HG03439 (cell line): ENCODE results near the gene RHOJ.

ENCODE experiments used
- ATAC-seq: cut with Tn5 transposase; IDR thresholded peaks from one replicate; pipeline ENCODE4 v1.9.1; 2021; ENCODE audit warnings: mild to moderate bottlenecking, moderate library complexity; ENCODE audit not compliant: unreplicated experiment

The RHOJ gene

DNA sequence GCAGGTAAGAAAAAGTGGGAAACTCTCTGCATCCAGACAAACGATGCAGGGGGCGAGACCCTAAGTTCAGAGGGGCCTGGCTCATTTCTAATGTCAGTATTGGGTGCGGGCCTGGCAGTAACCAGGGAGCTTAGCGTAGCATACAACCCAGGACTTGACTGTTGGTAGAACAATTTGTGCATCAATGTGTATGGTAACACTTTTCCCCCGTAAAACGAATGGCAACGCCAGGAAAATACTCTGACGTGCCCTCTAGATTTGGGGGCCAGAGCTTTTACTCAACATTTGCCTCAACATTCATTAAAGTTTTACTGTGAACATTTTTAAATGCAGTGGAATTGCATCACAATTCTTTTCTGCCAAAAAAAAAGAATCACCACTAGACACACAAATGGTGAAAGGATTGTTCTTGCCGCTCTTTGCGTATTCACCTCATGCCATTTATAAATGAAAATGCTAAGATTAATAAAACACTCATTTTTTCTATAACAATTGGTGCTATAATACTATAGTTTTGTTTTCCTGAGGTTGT is 867 bp downstream of the RHOJ start:
- no peak for ATAC-seq

DNA sequence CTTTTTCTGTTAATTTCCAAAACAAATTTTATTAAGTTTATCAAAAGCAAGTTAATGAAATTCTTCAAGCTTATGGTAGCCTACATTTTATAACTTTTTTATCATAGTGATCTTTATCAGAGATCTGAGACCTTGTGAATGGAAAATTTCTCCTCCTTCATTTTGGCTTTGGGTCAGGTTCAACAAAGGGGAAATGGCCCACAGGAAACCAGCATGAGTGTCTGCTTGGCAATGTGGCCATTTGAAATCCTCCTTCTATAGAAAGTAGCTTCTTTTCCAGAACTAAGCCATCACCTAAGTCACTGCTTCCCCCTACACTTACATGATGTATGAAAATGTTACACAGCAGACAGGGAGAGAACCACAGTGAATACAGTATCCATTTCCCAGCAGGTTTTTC is 1.6 kb downstream of the RHOJ start:
- ATAC-seq = no peak

DNA sequence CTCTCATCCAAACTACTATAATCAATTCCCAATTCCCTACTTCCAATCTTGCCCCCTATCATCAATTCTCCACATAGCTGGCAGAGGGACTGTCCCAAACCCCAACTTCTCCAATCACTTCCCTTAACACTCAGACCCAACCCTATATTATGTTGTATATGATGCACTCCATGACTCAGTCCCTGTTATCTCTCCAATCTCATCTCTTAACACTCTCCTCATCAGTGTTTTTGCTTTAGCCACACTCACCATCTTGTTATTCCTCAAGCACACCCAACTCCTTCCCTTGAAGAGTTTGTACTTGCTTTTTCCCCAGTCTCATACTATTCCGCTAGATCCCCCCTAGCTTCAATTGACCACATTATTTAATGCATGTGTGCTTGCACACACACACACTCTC is 4.9 kb downstream of the RHOJ start:
- ATAC-seq = no peak

DNA sequence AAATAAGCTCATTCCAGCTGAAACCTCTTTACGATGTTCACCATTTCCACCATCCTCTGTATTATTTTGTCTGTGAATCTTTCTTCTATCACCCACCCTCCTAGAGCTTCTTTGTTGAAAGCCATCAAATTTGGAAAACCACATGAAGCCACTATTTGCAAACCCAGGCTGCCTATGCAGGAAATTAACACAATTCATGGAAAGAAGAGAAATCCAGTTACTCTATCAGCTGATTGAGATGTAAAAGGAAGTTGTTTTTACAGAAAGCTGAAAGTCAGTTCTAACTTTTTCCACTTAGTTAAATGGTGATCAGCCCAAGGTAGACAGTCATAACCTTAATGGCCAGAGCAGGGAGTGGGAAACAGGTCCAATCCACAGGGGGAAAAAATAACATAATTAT is 6.6 kb downstream of the RHOJ start:
- no peak for ATAC-seq

DNA sequence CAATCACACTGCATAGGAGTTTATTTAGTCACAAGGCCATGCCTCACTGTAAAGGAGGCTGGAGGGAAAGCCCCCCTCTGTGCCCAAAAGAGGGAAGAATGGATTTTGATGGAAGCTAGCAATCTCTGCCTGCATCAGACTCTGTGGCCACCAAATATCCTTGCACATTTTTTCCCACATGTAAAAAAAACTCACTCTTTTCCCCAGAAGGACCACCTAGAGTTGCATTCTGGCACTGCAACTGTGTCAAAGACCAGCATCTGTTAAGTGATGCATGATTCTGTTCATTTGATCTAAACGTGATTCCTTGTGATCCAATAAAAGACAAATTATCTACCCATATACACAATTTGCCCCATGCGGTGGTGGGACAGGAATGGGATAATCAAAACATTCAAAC is 8.0 kb downstream of the RHOJ start:
- no peak for ATAC-seq

DNA sequence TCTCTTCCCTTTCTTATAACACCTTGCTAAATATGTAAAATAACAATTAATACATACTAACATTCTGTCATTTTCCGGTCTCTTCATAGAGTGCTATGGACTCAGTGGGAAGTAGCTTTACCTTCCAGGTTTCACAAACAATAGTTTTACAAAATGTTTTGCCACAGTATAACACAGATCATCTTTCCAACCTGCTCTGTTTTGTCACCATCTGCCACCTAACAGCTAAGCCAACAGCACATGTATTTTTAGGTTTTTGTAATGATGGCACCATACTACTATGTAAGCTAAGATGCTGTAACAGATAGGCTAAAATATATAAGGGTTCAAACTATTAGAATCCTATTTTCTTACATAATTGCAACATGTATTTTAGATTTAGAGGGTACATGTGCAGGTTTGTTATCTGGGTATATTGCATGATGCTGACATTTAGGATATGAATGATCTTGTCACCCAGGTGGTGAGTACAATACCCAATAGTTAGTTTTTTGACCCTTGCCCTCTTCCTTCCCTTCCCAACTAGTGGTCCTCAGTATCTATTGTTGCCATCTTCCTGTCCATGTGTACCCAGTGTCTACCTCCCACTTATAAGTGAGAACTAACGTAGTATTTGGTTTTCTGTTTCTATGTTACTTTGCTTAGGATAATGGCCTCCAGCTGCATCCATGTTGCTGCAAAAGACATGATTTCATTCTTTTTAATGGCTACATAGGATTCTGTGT is 8.7 kb downstream of the RHOJ start:
- no peak for ATAC-seq

DNA sequence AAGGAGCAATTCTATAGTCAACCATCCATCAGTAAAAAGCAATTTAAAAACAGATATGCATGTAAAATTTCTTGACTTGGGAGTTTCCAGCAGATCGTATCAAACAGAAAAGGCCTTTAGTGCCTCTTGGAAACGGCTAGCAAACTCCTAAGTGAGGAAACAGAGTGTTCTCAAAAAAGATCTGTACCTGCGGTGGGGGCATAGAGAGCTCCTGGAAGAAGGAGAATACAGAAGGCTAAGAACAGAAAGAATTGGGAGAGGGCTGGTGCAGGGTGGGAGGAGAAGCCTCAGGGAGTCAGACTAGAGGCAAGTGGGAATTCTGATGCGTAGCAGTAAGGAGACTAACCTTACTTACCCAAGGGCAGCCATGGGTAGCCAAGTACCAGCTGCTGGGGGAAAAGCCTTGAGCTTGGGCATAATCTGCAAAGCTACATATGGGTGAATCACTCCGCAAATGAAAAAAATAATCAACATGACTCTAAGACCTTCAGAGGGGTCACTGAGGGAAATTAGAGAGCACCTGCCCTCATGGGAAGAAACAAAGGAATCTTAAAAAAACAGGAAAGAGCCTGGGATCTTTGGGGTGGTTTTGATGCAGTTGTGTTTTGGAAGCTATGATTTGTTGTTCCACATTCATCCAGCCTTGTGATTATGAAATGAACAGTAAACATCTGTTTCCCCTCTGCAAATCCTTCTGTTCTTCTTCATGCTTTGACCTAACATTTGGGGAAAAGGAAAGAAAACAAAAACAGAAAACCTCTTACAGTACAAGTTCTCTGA is 10.4 kb downstream of the RHOJ start:
- no peak for ATAC-seq

DNA sequence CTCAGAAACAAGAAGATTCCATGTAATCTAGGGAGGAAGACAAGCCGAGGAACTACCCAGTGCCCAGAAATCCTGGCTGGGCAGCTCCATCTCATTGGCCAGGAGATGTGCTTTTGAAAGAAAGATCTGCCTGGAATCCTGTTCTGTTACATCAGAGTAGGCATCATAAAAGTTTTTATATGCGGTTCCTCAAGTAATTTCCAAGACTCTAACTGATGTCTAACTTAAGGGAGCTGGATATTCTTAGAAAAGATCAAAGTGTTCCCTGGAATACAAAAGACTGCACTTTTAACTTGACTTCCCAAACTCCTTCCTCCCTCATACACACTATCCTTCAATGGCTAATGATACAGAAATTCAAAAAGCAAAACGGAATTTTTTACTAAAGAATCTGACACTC is 16.3 kb downstream of the RHOJ start:
- no peak for ATAC-seq

DNA sequence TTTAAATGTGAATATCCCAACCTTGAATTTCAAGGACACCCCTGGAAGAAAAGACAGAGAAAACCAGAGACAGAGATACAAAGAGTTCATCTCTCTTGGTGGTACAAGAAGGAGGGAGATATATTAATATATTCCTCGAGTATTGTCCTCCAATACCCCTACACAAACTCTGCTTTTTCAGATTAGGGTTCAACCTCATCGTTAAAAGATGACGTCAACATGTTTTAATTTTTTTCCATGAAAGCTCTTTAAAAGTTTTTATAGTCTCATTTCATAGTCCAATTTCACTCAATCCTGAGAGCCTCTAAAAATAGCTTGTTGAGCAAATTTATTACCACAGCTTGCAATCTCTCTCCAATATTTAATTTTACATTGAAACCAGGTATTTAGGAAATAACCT is 19.4 kb downstream of the RHOJ start:
- ATAC-seq = no peak

DNA sequence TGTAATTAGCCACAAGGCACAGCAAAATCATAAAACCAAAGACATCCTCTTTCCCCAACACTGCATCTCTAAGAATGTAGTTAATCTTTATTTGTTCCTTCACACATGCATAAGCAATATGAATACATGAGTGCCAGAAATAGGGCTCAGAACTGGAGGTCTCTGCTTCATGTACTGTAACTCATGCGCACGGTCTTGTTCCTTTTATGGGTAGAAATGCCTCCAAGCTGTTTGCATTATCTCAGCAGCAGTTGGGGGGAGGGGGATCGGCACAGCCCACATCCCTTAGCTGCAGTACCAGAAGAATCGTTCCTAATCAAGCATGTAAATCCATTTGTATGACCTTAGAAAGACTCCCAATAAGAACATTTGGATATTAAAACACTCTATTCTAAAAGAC is 20.0 kb downstream of the RHOJ start:
- no peak for ATAC-seq

DNA sequence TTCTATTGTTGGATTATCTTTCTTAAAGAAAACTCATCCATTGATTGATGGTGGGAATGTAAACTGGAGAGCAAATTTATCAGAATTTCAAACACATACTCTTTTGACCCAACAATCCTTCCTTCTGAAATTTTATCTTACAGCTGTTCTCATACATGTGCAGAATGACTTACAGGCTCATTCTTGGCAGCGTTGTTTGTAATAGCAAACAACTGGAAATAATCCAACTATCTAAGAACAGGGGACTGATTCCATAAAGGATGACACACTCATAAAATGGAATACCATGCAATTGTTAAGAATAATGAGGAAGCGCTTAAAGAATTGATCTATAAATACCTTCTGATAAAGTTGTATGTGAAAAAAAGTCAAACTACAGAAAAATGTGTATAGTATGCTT is 24.0 kb downstream of the RHOJ start:
- ATAC-seq = no peak

DNA sequence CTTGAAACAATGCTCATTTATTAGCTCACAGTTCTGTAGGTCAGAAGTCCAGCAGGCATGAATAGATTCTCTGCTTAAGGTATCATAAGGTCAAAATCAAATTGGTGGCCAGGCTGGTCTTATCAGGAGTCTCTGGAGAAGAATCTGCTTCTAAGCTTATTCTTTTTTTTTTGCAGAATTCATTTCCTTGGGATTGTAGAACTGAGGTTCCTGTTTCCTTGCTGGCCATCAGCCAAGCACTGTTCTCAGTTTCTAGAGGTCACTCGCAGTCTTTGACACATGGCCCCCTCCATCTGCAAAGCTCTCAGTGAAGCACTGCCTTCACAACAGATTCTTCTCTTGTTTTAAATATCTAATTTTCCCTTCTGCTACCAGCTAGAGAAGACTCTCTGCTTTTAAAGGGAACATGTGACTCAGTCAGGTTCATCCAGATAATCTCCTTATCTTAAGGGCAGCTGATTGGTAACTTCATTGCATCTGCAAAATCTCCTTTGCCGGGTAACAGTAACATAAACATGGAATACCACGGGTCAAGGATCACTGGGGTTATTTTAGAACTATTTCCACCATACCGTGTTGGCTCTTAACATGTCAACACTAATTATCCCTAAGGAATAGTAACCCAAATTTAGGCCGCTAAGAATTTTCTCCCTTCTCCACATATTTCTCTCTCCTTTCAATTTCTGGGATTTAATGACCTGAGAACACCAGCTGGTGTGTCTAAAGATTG is 25.3 kb downstream of the RHOJ start:
- ATAC-seq = no peak

DNA sequence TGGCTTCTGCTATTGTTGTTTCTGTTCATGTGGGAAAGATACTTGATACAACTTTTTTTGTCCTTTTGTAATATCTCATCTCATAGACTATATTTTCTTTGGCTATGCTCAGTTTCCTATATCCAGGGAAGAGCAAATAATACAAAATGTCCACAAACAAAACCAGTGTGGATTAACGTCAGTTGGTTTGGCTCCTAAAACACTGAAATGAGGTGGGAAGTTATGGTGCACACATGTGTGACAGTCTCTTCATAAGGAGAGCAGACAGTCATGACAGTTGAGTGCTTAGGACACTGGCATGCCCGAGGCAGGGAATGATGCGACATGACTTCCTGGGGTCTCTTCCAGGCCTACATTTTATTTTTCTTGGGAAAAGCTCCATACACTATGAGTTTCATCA is 27.5 kb downstream of the RHOJ start:
- no peak for ATAC-seq

DNA sequence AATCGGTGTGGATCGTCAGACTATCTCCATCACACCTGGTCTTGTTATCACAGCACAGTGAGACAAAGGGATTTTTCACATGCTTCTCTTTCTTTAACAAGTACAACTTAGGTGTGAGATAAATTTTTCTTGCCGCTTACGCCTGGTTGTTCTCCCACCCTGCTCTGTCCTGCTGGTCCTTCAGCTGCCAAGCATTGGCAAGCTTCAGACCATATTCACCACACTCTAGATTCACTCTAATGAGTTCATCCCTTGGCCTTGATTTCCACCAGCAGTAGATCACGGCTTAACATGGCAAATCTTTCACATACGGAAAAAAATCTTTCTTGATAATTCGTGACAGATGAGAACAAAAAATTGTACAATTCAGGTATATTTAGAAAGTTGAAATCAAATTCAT is 33.5 kb downstream of the RHOJ start:
- no peak for ATAC-seq

DNA sequence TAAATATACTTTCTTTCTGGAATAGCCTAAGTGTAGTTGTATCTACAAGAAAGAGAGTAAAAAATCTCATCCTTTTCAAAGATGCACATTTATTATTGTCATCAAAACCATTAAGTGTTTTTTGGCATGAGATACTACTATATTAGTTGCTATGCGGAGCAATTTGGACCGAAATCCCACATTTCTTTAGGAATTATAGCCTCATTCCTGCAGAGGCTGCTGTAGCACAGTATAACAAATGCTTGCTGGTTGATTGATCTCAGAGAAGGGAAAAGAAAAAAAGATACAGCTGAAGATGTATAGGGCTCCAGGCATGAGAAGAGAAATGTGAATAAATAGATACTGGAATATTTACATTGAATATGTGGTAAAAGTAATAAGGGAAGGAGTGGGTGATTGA is 36.0 kb downstream of the RHOJ start:
- no peak for ATAC-seq

DNA sequence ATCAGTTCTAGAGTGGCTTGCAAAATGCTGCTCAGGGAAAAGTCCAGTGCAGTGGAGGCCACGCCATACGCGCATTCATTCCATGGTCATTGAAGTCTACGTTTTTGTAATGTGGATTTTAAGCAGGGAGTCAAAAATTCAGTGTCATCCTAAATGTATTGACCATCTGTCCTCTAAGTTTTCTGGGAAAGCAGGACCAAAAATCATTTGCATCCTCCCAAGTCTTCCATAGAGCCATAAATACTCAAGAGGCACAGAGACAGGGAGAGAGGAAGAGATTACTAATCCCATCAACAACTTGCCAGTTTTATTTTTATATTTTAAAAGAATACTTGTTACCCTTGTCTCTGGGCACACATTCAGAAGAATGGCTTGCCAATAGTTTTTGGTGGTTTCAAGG is 36.9 kb downstream of the RHOJ start:
- ATAC-seq = no peak

DNA sequence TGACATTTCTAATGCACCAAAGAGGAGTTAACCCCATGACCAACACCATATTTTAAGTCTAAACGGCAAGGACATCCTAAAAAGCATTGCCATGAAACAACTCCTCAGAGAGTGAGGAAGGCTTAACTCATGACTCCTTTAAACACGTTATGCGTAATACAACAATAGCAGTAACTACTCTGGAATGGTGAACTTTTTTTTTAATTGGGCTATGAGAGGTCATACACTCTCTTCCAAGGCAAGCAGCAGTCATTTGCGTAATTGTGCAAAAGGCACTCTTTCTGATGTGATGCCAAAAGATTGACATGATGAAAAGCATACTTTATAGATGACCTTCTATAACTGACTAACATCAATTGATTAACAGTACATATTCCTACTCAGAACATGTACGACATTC is 39.4 kb downstream of the RHOJ start:
- ATAC-seq = no peak

DNA sequence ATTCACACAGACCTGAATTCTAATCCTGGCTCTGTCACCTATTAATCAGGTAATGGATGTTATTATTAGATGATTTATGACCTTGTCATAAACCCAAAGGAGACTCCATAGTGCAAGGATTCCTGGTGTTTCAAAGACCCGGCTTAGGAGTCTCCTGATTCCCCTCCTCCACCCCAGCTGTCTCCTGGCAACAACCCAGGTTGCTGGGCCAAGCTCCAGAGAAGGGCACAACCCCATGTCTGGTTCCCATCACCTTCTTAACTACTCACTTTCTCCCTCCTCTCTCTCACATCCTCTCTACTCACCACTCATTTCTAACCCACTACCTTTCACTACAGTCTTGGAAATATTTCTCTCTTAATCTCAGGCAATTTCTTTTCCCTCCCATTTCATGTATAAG is 41.6 kb downstream of the RHOJ start:
- no peak for ATAC-seq

DNA sequence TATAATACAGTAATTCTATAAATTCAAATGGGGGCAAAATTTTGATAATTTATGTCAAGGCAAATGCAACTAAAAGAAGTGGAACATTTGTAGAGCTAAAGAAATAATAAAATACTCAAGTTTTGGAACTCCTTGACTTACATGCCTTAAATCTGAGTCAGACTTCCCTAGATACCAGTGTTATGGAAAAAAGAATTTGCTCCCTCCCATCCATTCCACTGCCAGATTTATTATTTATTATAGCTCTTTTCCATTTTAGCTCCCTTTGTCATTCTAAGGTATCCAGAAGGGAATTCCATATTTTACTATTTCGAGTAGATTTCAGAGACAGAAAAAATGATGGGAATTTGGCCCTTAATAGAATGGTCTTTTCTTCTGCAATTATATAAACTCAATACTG is 44.0 kb downstream of the RHOJ start:
- no peak for ATAC-seq

DNA sequence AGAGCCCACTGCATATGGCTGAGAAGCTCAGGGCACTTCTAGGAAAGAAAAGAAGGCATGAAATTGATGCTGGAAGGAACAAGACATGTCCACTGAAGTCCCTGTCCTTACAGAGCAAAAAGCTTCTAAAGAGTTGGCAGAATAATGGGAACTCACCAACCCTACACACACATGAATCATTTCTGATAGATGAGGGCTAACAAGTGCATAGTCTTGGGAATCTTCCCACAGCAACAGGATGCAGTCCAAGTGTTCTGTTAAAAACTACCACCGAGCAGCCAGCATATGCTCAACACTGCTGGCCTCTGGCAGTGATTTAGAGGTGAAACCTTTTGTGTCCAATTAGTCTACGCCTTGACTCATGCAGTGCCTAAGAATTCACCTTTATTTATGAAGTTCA is 44.8 kb downstream of the RHOJ start:
- ATAC-seq = no peak

DNA sequence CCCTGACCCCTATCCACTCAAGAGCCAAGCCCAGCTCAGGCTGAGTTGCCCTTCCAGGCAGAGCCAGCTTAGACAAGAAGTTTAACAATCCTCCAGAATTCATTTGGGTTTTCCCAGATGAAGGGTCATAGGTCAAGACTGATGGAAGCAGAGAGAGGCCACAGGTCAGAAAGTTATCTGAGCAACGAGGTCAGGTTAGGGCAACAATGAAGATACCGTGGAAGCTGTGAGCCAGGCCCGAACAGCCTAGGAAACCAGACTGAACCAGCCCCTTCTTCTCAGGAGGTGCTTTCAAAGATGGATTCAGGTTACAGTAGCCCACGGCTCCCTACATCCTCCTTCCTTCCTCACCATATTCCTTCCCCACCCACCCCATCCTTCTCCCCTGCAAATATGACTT is 53.1 kb downstream of the RHOJ start:
- no peak for ATAC-seq

DNA sequence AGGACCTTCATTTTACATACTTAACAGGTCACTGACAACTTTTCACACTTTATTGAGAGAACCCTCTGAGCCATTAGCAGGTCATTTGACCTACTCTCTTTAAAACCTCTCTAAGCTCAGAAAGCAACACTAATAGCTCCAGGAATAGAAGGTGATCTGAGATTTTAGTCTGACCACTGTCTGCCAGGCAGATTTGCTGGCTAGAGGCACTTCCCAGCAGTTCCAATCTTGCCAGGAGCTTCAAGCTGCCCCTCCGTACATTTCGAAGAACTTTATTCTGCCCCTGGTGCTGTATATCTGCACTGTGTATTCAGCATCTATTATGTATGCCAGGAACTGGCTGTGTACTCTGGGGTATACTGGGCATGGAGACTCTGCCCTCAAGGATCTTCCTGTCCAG is 58.2 kb downstream of the RHOJ start:
- ATAC-seq = no peak
